GM21360 (cell line): Measurements from ENCODE around the gene PEX5L.

Experiments used
- ATAC-seq: cut with Tn5 transposase; IDR thresholded peaks from one replicate; pipeline ENCODE4 v1.9.1; 2021; ENCODE audit warnings: mild to moderate bottlenecking, moderate library complexity; ENCODE audit not compliant: unreplicated experiment

Gene PEX5L

GRCh38 chr3:179852142-179852905, 184.4 kb downstream of the PEX5L start:
- ATAC-seq, result peak; percentile 72

- ATAC-seq, result no peak
These were observed 188.0 kb downstream of the PEX5L start for GRCh38 chr3:179848711-179849110.

GRCh38 chr3:179842061-179842460, 194.7 kb downstream of the PEX5L start:
- no peak for ATAC-seq

GRCh38 chr3:179840985-179841384, 195.8 kb downstream of the PEX5L start:
- ATAC-seq, result no peak

GRCh38 chr3:179837374-179837773, 199.4 kb downstream of the PEX5L start:
- ATAC-seq, result no peak

GRCh38 chr3:179833294-179833693, 203.4 kb downstream of the PEX5L start:
- ATAC-seq, result no peak

GRCh38 chr3:179832333-179832854, 204.3 kb downstream of the PEX5L start:
- ATAC-seq, result no peak

- ATAC-seq, result no peak
These were observed 207.3 kb downstream of the PEX5L start for GRCh38 chr3:179829401-179829800.

GRCh38 chr3:179828738-179829137, 208.0 kb downstream of the PEX5L start:
- no peak for ATAC-seq

- ATAC-seq, result no peak
These were observed 210.5 kb downstream of the PEX5L start for GRCh38 chr3:179826247-179826637.

GRCh38 chr3:179825527-179826246, 211.1 kb downstream of the PEX5L start:
- no peak for ATAC-seq

- no peak for ATAC-seq
These were observed 214.4 kb downstream of the PEX5L start for GRCh38 chr3:179822296-179822695.

- ATAC-seq, result no peak
These were observed 217.4 kb downstream of the PEX5L start for GRCh38 chr3:179819379-179819778.

GRCh38 chr3:179812096-179812382, 224.7 kb downstream of the PEX5L start:
- ATAC-seq, result no peak

GRCh38 chr3:179811321-179812095, 225.2 kb downstream of the PEX5L start:
- peak; percentile 91 for ATAC-seq

- no peak for ATAC-seq
These were observed 227.1 kb downstream of the PEX5L start for GRCh38 chr3:179809639-179810038.

- no peak for ATAC-seq
These were observed 229.1 kb downstream of the PEX5L start for GRCh38 chr3:179807588-179807987.

GRCh38 chr3:179806177-179806576, 230.6 kb downstream of the PEX5L start:
- no peak for ATAC-seq

- no peak for ATAC-seq
These were observed 234.9 kb downstream of the PEX5L start for GRCh38 chr3:179801856-179802255.

- ATAC-seq, result no peak
These were observed 235.5 kb downstream of the PEX5L start for GRCh38 chr3:179801263-179801662.

- no peak for ATAC-seq
These were observed 239.5 kb downstream of the PEX5L start for GRCh38 chr3:179797192-179797591.

GRCh38 chr3:179796421-179796820, 240.3 kb downstream of the PEX5L start:
- no peak for ATAC-seq
